OCI-LY3 (cell line): ENCODE results near the gene USP6.

Experiments
- H2AFZ ChIP-seq: fragments of 200-600, 300-600 bp; shearing (Covaris generic); 2 replicates; pipeline ENCODE4 v1.6.0; 2014; ENCODE audit warnings: antibody characterized with exemption, low read depth, low read length
- H3K27ac ChIP-seq: fragments of 200-600, 300-600 bp; sonication (generic); 2 replicates; pipeline ENCODE4 v1.5.1; 2014; ENCODE audit warnings: mild to moderate bottlenecking, low read length, moderate library complexity, mixed read lengths
- H3K27me3 ChIP-seq: fragments of 200-600, 300-600 bp; sonication (generic); 2 replicates; pipeline ENCODE4 v1.6.1; 2014; ENCODE audit warnings: low read depth, low read length, mixed read lengths
- H3K36me3 ChIP-seq: fragments of 200-600, 300-600 bp; sonication (generic); replicated peaks from 2 replicates; pipeline ENCODE3; 2014; ENCODE audit warnings: low read depth, low read length, mixed read lengths
- H3K4me1 ChIP-seq: fragments of 300-600, 200-600 bp; sonication (generic); 2 replicates; pipeline ENCODE4 v1.6.1; 2014; ENCODE audit warnings: low read length, mixed read lengths
- H3K4me2 ChIP-seq: fragments of 200-600, 300-600 bp; sonication (generic); 2 replicates; pipeline ENCODE4 v1.6.1; 2014; ENCODE audit warnings: low read length, mixed read lengths
- H3K4me3 ChIP-seq: fragments of 300-600, 200-600 bp; sonication (generic); 2 replicates; pipeline ENCODE4 v1.5.1; 2014; ENCODE audit warnings: antibody characterized with exemption, mild to moderate bottlenecking, low read length, moderate library complexity
- H3K79me2 ChIP-seq: fragments of 300-600, 200-600 bp; shearing (Covaris generic); 2 replicates; pipeline ENCODE4 v1.6.1; 2014; ENCODE audit warnings: mild to moderate bottlenecking, low read length, mixed read lengths
- H3K9ac ChIP-seq: fragments of 300-600, 200-600 bp; shearing (Covaris generic); 2 replicates; pipeline ENCODE4 v1.6.0; 2014; ENCODE audit warnings: mild to moderate bottlenecking, low read length, moderate library complexity
- H3K9me3 ChIP-seq: fragments of 200-600, 300-600 bp; shearing (Covaris generic); 2 replicates; pipeline ENCODE4 v1.6.1; 2014; ENCODE audit warnings: low read length, mixed read lengths; ENCODE audit not compliant: insufficient read depth
- H4K20me1 ChIP-seq: fragments of 200-600, 300-600 bp; sonication (generic); 2 replicates; pipeline ENCODE4 v1.6.1; 2016; ENCODE audit warnings: low read length, mixed read lengths; ENCODE audit not compliant: insufficient read depth
- CTCF ChIP-seq: fragments of 200-600, 300-600 bp; sonication (generic); IDR thresholded peaks from 2 replicates; pipeline ENCODE4 v1.5.1; 2014; ENCODE audit warnings: antibody characterized with exemption, low read length, low read depth
- EZH2phosphoT487 ChIP-seq: fragments of 200-600 bp; shearing (Covaris generic); IDR thresholded peaks from 2 replicates; pipeline ENCODE4 v1.6.1; 2018; ENCODE audit warnings: antibody characterized with exemption, mixed run types, low read depth

The USP6 gene

GRCh38 chr17:5096731-5097100, 19.1 kb upstream of the USP6 start:
- Histone ChIP-seq H3K9ac (no peak overlapping the region), H3K4me2 (no peak overlapping the region), H3K27ac (no peak overlapping the region), H3K4me1 (no peaks in the 10 kb centered on the region), H3K27me3 (no peaks in the 10 kb centered on the region), H3K9me3 (no peaks in the 10 kb centered on the region), H3K4me3 (no peak overlapping the region), H3K36me3 (no peaks in the 10 kb centered on the region), H2AFZ (no peak overlapping the region), H3K79me2 (no peaks in the 10 kb centered on the region), H4K20me1 (no peaks in the 10 kb centered on the region)
- TF ChIP-seq EZH2phosphoT487 (no peak), CTCF (no peak)

GRCh38 chr17:5097101-5097834, 18.6 kb upstream of the USP6 start:
- Histone ChIP-seq H3K79me2 (no peaks in the 10 kb centered on the region), H2AFZ (no peak overlapping the region), H3K36me3 (no peaks in the 10 kb centered on the region), H3K27ac (no peak overlapping the region), H3K9ac (no peak overlapping the region), H3K4me1 (no peaks in the 10 kb centered on the region), H3K4me3 (no peak overlapping the region), H3K4me2 (no peak overlapping the region), H4K20me1 (no peaks in the 10 kb centered on the region), H3K27me3 (no peaks in the 10 kb centered on the region), H3K9me3 (no peaks in the 10 kb centered on the region)
- TF ChIP-seq EZH2phosphoT487, result no peak
- no peak for TF ChIP-seq CTCF

GRCh38 chr17:5099271-5099670, 16.6 kb upstream of the USP6 start:
- Histone ChIP-seq H3K4me1 (no peaks in the 10 kb centered on the region), H4K20me1 (no peaks in the 10 kb centered on the region), H3K27me3 (no peaks in the 10 kb centered on the region), H2AFZ (no peak overlapping the region), H3K27ac (no peak overlapping the region), H3K4me2 (no peak overlapping the region), H3K9ac (no peak overlapping the region), H3K4me3 (no peak overlapping the region), H3K9me3 (no peaks in the 10 kb centered on the region), H3K36me3 (no peaks in the 10 kb centered on the region), H3K79me2 (no peaks in the 10 kb centered on the region)
- TF ChIP-seq CTCF (no peak), EZH2phosphoT487 (no peak)

- Histone ChIP-seq H3K79me2 (no peaks in the 10 kb centered on the region), H3K9ac (no peak overlapping the region), H3K4me3 (no peak overlapping the region), H4K20me1 (no peaks in the 10 kb centered on the region), H3K27ac (no peak overlapping the region), H3K9me3 (no peaks in the 10 kb centered on the region), H2AFZ (no peak overlapping the region), H3K36me3 (peaks cover 1% of the 10 kb centered on the region), H3K27me3 (no peaks in the 10 kb centered on the region), H3K4me2 (no peak overlapping the region), H3K4me1 (no peaks in the 10 kb centered on the region)
- no peak for TF ChIP-seq EZH2phosphoT487
- TF ChIP-seq CTCF, result no peak
Observed at GRCh38 chr17:5100832-5101231, 15.0 kb upstream of the USP6 start.
